HFF-Myc (cell line): Measurements from ENCODE around the gene TAF1B.

Experiments used
- DNase-seq: peaks from one replicate; pipeline ENCODE4 v3.0.0-alpha.2; 2011; ENCODE audit warnings: low read depth; ENCODE audit errors: extremely low read depth
- H3K4me3 ChIP-seq: replicated peaks from 2 replicates; pipeline ENCODE4 v1.5.1; 2011; ENCODE audit warnings: low read depth, mild to moderate bottlenecking, control low read depth, low read length
- TF ChIP-seq, protein P1 (sequence below): IDR thresholded peaks from 2 replicates; pipeline ENCODE4 v1.5.1; 2012; ENCODE audit warnings: mild to moderate bottlenecking, low read depth, low read length, control low read depth; ENCODE audit errors: missing control alignments

The TAF1B gene

DNA sequence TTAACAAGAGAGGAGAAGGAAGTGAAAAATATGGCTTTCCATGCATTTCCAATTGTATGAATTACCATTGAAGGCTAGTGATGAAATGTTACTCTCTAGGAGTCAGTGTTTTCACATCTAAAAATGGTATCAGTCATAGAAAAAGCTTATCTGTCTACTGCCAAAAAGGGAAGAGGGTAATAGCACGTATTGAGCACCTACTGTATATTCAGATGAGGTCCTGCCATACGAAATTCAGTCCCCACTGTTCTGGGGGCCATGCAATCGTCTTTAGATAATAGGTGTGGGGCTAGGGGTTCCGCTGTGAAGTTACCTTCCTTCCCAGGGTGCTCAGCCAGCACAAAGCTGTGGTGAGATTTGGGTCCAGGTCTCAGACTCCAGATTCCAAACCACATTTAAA, 94.0 kb downstream of the TAF1B start:
- H3K4me3 ChIP-seq, result no peak overlapping the region
- DNase-seq, result no peak
- TF ChIP-seq, protein P1, sequence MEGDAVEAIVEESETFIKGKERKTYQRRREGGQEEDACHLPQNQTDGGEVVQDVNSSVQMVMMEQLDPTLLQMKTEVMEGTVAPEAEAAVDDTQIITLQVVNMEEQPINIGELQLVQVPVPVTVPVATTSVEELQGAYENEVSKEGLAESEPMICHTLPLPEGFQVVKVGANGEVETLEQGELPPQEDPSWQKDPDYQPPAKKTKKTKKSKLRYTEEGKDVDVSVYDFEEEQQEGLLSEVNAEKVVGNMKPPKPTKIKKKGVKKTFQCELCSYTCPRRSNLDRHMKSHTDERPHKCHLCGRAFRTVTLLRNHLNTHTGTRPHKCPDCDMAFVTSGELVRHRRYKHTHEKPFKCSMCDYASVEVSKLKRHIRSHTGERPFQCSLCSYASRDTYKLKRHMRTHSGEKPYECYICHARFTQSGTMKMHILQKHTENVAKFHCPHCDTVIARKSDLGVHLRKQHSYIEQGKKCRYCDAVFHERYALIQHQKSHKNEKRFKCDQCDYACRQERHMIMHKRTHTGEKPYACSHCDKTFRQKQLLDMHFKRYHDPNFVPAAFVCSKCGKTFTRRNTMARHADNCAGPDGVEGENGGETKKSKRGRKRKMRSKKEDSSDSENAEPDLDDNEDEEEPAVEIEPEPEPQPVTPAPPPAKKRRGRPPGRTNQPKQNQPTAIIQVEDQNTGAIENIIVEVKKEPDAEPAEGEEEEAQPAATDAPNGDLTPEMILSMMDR, result no peak

DNA sequence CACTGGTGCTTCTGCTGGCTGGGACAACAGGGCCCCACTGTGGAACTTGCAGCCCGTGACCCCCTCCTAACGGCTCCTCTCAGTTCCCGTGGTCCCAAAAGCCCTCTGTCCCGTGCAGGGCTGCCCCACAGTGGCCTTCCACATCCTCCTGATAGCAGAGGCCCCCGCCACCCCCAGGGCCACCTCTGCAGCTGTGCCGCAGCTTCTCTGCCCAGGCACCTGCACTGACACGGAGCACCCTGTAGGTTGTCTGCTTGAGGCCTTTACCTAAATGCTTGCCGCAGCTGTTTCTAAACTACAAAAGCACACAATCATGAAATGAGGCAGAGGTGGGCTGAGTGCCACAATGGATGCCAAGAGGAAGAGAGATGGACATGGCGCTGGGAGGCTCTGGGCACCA, 94.7 kb downstream of the TAF1B start:
- DNase-seq, result no peak
- TF ChIP-seq, protein P1, result no peak

DNA sequence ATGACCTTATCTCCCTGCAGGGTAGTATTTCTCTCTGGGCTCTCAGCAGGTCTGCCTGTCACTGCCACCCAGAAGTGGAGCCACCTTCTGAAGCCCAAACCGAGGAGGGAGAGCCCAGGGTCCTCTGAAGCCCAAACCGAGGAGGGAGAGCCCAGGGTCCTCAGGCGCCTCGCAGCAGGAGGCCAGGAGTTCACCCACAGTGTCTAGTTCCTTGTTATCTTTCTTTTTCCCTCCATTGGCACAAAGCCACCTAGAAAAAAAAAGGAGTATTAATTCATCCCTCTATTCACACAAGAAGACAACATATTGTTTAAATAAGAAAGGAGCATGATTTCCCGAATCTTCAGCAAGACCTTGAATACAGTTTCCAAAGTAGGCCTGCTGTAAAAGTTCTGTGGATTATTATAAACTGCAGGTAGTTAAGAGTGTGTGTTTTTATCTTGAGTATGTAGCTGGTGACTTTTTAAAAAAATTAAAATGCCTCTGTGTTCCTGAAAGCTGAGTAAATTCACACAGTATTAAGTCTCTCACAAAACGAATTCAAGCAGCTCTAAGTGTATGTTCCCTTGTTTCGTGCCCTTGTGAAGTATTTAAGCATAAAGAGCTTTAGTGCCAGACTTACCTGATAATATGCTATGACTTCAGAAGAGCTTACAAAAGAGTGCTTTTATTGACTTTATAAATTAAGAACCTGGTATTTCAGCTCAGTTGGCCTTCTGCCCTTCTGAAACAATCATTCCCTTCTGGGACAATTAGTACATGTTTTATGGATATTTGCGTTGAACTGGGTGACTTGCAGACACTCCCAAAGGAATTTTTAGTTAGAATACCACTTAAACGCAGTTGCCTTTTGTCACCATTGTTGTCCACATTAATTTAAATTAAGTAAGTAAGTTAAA, 96.6 kb downstream of the TAF1B start:
- no peak for DNase-seq
- no peak overlapping the region for H3K4me3 ChIP-seq
- TF ChIP-seq, protein P1, result no peak

More for the DNA sequence above, 94.7 kb downstream of the TAF1B start:
- no peak overlapping the region for H3K4me3 ChIP-seq

DNA sequence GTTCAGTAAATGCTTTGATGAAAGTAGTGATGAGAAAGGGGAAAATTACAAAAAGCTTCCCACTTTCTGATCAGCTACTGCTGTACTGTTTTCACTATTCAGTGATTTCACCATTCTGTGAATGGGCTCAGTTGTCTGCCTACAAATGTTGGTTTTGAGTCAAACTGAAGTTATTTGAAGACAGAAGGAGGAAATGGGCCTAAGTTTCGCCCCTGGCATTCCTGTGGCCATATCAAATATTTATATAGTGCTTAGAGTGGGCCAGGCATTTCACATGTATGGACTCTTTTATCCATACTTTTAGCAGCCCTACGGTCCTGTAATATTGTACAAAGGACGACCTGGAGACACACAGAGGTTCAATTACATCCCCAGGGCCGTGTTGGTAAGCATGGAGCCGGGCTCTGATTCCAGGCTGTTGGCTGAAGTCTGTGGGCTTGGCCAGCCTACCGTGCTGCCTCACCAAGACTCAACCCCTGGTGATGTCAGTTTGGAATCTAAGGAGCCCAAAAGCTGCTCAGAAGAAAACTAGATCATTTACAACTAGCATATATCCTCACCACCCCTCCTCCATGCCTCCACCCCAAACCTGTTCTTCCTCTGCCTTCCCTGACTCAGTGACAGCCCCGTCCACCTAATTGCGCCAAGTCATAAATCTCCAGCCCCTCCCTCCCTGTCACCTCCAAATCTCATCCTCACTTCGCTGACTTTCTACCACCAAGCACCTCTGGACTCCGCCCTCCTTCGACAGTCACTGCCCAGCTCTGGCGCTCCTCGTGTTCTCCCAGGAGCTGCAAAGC, 98.1 kb downstream of the TAF1B start:
- H3K4me3 ChIP-seq, result no peak overlapping the region
- TF ChIP-seq, protein P1, result no peak
- DNase-seq, result no peak

DNA sequence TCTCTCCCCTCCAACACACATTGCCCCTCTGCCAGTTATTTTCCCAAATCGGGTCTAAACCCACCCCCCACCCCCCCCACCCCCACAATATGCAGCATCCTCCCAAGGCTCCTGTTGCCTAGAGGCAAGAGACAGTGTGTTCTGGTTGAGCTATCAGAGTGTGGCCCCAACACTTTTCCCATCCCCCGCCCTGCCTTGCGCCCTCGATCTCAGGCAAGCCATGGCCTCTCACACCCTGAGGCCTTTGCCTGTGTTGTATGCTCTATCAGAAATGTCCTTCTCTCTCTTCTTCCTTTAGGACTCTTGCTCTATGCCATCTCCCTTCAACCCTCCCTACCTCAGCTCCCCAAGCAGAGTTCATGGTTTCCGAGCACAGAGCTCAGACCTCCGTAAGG, 98.7 kb downstream of the TAF1B start:
- no peak for DNase-seq
- no peak overlapping the region for H3K4me3 ChIP-seq
- TF ChIP-seq, protein P1, result no peak

DNA sequence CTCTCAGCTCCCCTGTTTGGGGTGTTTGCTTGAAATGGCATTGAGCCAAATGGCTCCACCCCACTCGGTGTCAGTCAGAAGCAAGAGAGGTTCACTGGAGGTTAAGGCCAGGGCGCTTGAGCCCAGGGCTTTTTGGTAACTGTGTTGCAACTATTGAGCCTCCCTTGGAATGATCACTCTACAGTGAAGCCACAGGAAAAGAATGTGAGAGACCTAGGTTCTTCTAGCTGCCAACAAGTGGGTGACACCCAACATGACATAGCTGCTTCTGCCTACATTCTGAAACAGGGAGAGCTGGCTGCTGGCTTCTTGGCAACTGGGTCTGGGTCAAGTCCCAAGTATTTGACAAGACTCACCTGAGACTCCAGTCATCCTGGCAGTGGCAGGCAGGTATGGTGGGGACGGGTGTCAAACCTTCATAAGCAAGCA, 101.1 kb downstream of the TAF1B start:
- no peak overlapping the region for H3K4me3 ChIP-seq
- TF ChIP-seq, protein P1, result no peak
- no peak for DNase-seq
